ENCODE results near the gene CMIP. TPM values are rescaled to one million over a fixed set of nuclear protein-coding genes. Genes with fewer than 3 reads are reported as not detected.

Gene CMIP
- total RNA-seq, 1 donor from 2014 or later: 163 TPM

- Mint-ChIP-seq H3K27ac (ENCODE audit: unreplicated experiment) (no peak overlapping the region), H3K27me3 (ENCODE audit: unreplicated experiment) (peaks cover 14% of the 10 kb centered on the region), H3K4me1 (ENCODE audit: low read depth, unreplicated experiment) (peaks cover 39% of the 10 kb centered on the region), H3K4me3 (ENCODE audit: unreplicated experiment) (peak overlapping the region; percentile 30), H3K9me3 (ENCODE audit: unreplicated experiment) (peaks cover 13% of the 10 kb centered on the region), H3K36me3 (ENCODE audit: unreplicated experiment) (no peaks in the 10 kb centered on the region)
- no peak for DNase-seq
- TF ChIP-seq CTCF (IDR thresholded peaks at IDR 0.05; ENCODE audit: partially characterized antibody, unreplicated experiment): no peak
These were observed 101.1 kb downstream of the CMIP start for GRCh38 chr16:81545470-81546250.

GRCh38 chr16:81546781-81547180 is 102.2 kb downstream of the CMIP start:
- H3K9me3 Mint-ChIP-seq (ENCODE audit: unreplicated experiment): peaks cover 13% of the 10 kb centered on the region
- H3K27me3 Mint-ChIP-seq (ENCODE audit: unreplicated experiment): peaks cover 14% of the 10 kb centered on the region
- peak overlapping the region; percentile 61 for H3K4me3 Mint-ChIP-seq (ENCODE audit: unreplicated experiment)
- no peaks in the 10 kb centered on the region for H3K36me3 Mint-ChIP-seq (ENCODE audit: unreplicated experiment)
- H3K4me1 Mint-ChIP-seq (ENCODE audit: low read depth, unreplicated experiment): peaks cover 39% of the 10 kb centered on the region
- DNase-seq: no peak
- peak overlapping the region; percentile 59 for H3K27ac Mint-ChIP-seq (ENCODE audit: unreplicated experiment)
- TF ChIP-seq CTCF (IDR thresholded peaks at IDR 0.05; ENCODE audit: partially characterized antibody, unreplicated experiment): no peak

- DNase-seq: no peak
- Mint-ChIP-seq H3K4me3 (ENCODE audit: unreplicated experiment) (peak overlapping the region; percentile 61), H3K27me3 (ENCODE audit: unreplicated experiment) (peaks cover 15% of the 10 kb centered on the region), H3K36me3 (ENCODE audit: unreplicated experiment) (no peaks in the 10 kb centered on the region), H3K9me3 (ENCODE audit: unreplicated experiment) (peaks cover 8% of the 10 kb centered on the region), H3K27ac (ENCODE audit: unreplicated experiment) (peak overlapping the region; percentile 59), H3K4me1 (ENCODE audit: low read depth, unreplicated experiment) (peaks cover 39% of the 10 kb centered on the region)
- TF ChIP-seq CTCF (IDR thresholded peaks at IDR 0.05; ENCODE audit: partially characterized antibody, unreplicated experiment): no peak
These were observed 102.8 kb downstream of the CMIP start for GRCh38 chr16:81547194-81547938.

GRCh38 chr16:81547939-81548216 is 103.3 kb downstream of the CMIP start:
- TF ChIP-seq CTCF (IDR thresholded peaks at IDR 0.05; ENCODE audit: partially characterized antibody, unreplicated experiment): no peak
- no peak overlapping the region for H3K4me3 Mint-ChIP-seq (ENCODE audit: unreplicated experiment)
- peaks cover 19% of the 10 kb centered on the region for H3K27me3 Mint-ChIP-seq (ENCODE audit: unreplicated experiment)
- H3K27ac Mint-ChIP-seq (ENCODE audit: unreplicated experiment): no peak overlapping the region
- peaks cover 8% of the 10 kb centered on the region for H3K9me3 Mint-ChIP-seq (ENCODE audit: unreplicated experiment)
- H3K4me1 Mint-ChIP-seq (ENCODE audit: low read depth, unreplicated experiment): peaks cover 38% of the 10 kb centered on the region
- H3K36me3 Mint-ChIP-seq (ENCODE audit: unreplicated experiment): no peaks in the 10 kb centered on the region
- DNase-seq: no peak

GRCh38 chr16:81548551-81548875 is 103.9 kb downstream of the CMIP start:
- Mint-ChIP-seq H3K4me3 (ENCODE audit: unreplicated experiment) (no peak overlapping the region), H3K27ac (ENCODE audit: unreplicated experiment) (no peak overlapping the region), H3K4me1 (ENCODE audit: low read depth, unreplicated experiment) (peaks cover 34% of the 10 kb centered on the region), H3K9me3 (ENCODE audit: unreplicated experiment) (peaks cover 4% of the 10 kb centered on the region), H3K36me3 (ENCODE audit: unreplicated experiment) (no peaks in the 10 kb centered on the region), H3K27me3 (ENCODE audit: unreplicated experiment) (peaks cover 19% of the 10 kb centered on the region)
- no peak for DNase-seq
- TF ChIP-seq CTCF (IDR thresholded peaks at IDR 0.05; ENCODE audit: partially characterized antibody, unreplicated experiment): no peak

Data from glutamatergic neuron (in vitro differentiated cells).